Heart left ventricle (tissue), 16 donors: ENCODE data around the gene GPR15LG. TPM values are rescaled to one million over a fixed set of nuclear protein-coding genes. Genes with fewer than 3 reads are reported as not detected.
"Not testable (repeated sequence)": the region's sequence is repeated elsewhere in the genome, so short reads cannot be mapped to it uniquely, and the experiment has no call there.

ENCODE experiments used
- ATAC-seq, 4 donors: fragments of 200-7000 bp; cut with Tn5 transposase; one replicate each; pipeline ENCODE4 v1.9.1; 2020 to 2022; ENCODE audit warnings: moderate library complexity in 4 of 4, mild to moderate bottlenecking in 3 of 4, moderate number of reproducible peaks in 1 of 4
- DNase-seq, 5 donors: peaks; one replicate each; pipeline ENCODE4 v3.0.0-alpha.2; 2020
- H3K27ac ChIP-seq, 12 donors: fragments of 200-600 bp; sonication (generic) in 4 of 12; one replicate each; pipeline versions ENCODE4 v1.5.0 to v1.8.0; 2016 to 2022; ENCODE audit warnings: mild to moderate bottlenecking in 2 of 12
- H3K27me3 ChIP-seq, 9 donors: fragments of 200-600 bp; sonication (generic) in 2 of 9; one replicate each; pipeline versions ENCODE4 v1.5.1 to v1.8.0; 2016 to 2022; ENCODE audit warnings: mild to moderate bottlenecking in 3 of 9
- H3K36me3 ChIP-seq, 9 donors: fragments of 200-600 bp; sonication (generic) in 2 of 9; one replicate each; pipeline versions ENCODE4 v1.5.0 to v1.8.0; 2018 to 2022; ENCODE audit warnings: mild to moderate bottlenecking in 2 of 9
- H3K4me1 ChIP-seq, 12 donors: fragments of 200-600 bp; sonication (generic) in 4 of 12; one replicate each; pipeline versions ENCODE4 v1.5.0 to v1.8.0; 2016 to 2022; ENCODE audit warnings: mild to moderate bottlenecking in 3 of 12
- H3K4me3 ChIP-seq, 12 donors: fragments of 200-600 bp; sonication (generic) in 4 of 12; one replicate each; pipeline versions ENCODE4 v1.5.0 to v1.8.0; 2017 to 2022; ENCODE audit warnings: mild to moderate bottlenecking in 9 of 12, moderate library complexity in 4 of 12
- H3K9me3 ChIP-seq, 12 donors: fragments of 200-600 bp; sonication (generic) in 4 of 12; one replicate each; pipeline versions ENCODE4 v1.5.0 to v1.8.0; 2016 to 2022; ENCODE audit warnings: mild to moderate bottlenecking in 1 of 12
- POLR2A ChIP-seq, 2 donors: fragments of 450-650 bp; IDR thresholded peaks; one replicate each; pipeline ENCODE4 v1.6.1; 2017; ENCODE audit warnings: antibody characterized with exemption in 2 of 2, mild to moderate bottlenecking in 2 of 2, moderate library complexity in 2 of 2
- WGBS, 4 donors: extraction: QIAGEN DNeasy Blood & Tissue Kit in 2 of 4; methylation state at CpG; one replicate each; pipeline versions ENCODE4 v1.1.5 to v1.1.7; 2013 to 2018; 5-methylcytosine and 5-hydroxymethylcytosine counted together
- intact Hi-C, 10 donors: fragments of 100-400 bp; cut with DNase I; formaldehyde crosslinking; loops; one replicate each; pipeline versions ENCODE4 v1.11.1 to v1.14.2; 2022
- polyA plus RNA-seq, 2 donors: library from polyadenylated mRNA; stranded (reverse); fragments of 200-250 nt; gene quantifications; one replicate each; pipeline ENCODE4 v1.2.3, GENCODE V29; 2013
- total RNA-seq, 9 donors: library from RNA; depleted of rRNA in 2 of 9; stranded (reverse); fragments of >200 nt in 2 of 9; fragmentation: NEBNext Ultra II Directional in 3 of 9; extraction: Animal tissue kit (Norgen Biotek cat#: 25700) in 3 of 9; gene quantifications; one replicate each; pipeline versions ENCODE4 v1.1.0 to v1.2.4, GENCODE V29; 2016 to 2023
- TF ChIP-seq, protein P1 (sequence below), 12 donors: fragments of 200-600 bp; sonication (generic) in 4 of 12; IDR thresholded peaks; one replicate each; pipeline versions ENCODE4 v1.5.0 to v1.8.0; 2018 to 2022; ENCODE audit warnings: antibody characterized with exemption in 12 of 12, mild to moderate bottlenecking in 5 of 12
- donor health status: ischemic (EF 13 %, LVEDD 7.1; RV severe dilation, severe dysfunction).
- donor health status: healthy with polysubstance abuse.
- donor health status: DM: no; HTN: yes; CAD: no.
- donor health status: DM: no; HTN: no; CAD: no.
- donor health status: ischemic (EF 25% LVEDD 6.9; RV normal size, moderate dysfunction).
- donor health status: ischemic (EF 25% LVEDD 5.7; RV mildly dilated, moderate dysfunction).
- donor health status: healthy.
- donor health status: DM: yes; HTN: yes; CAD: no.
- donor health status: ischemic (EF 35%, LVEDD 5.7; RV mildly dilated, moderate dysfunction).
- donor health status: nonischemic (EF 11% LVEDD 7.7; RV severe dilation, severe dysfunction).
- donor health status: DM: yes; HTN: yes; CAD: no.
- donor health status: PGD.
- donor health status: ischemic (EF 29% LVEDD 5.4; RV normal size, mild dysfunction).
- donor health status: nonischemic (EF 23%, LVEDD 6.1; RV moderate dilation, normal function).

GPR15LG gene
- total and polyA plus RNA-seq, 11 donors, result 0.11 TPM; not detected in 10

DNA sequence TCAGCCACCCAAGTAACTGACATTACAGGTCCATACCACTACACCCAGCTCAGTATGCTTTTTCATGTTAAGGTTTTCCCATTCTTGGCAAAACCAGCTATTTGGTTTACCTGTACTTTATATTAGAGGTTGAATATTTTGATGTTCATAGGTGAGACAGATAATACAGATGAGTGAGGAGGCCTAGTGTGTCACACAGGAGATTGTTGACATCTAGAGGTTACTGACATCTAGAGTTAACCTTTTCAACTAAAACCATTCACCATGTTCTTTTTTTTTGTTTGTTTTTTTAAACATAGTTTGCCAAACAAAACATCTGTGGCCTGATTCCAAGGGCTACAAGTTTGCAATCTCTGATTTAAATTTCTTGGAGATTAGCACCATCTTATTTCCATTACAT lies 26.3 kb upstream of the GPR15LG start:
- no peaks in the 10 kb centered on the region for H3K27me3 ChIP-seq
- H3K36me3 ChIP-seq, result peaks cover 0 to 100% (median 97%) of the 10 kb centered on the region in 9 donors
- no peak overlapping the region for H3K27ac ChIP-seq
- H3K4me1 ChIP-seq, result peaks cover 0 to 4% (median 0%) of the 10 kb centered on the region in 12 donors
- DNase-seq (no peak), ATAC-seq (no peak)
- intact Hi-C loops, result loop anchor here in 4 of 10 donors (2.0 to 5.0 kb wide), 2 partner anchors 59 to 60 kb away; no protein-coding TSS in a partner anchor
- no peaks in the 10 kb centered on the region for H3K9me3 ChIP-seq
- TF ChIP-seq, protein P1, sequence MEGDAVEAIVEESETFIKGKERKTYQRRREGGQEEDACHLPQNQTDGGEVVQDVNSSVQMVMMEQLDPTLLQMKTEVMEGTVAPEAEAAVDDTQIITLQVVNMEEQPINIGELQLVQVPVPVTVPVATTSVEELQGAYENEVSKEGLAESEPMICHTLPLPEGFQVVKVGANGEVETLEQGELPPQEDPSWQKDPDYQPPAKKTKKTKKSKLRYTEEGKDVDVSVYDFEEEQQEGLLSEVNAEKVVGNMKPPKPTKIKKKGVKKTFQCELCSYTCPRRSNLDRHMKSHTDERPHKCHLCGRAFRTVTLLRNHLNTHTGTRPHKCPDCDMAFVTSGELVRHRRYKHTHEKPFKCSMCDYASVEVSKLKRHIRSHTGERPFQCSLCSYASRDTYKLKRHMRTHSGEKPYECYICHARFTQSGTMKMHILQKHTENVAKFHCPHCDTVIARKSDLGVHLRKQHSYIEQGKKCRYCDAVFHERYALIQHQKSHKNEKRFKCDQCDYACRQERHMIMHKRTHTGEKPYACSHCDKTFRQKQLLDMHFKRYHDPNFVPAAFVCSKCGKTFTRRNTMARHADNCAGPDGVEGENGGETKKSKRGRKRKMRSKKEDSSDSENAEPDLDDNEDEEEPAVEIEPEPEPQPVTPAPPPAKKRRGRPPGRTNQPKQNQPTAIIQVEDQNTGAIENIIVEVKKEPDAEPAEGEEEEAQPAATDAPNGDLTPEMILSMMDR (IDR thresholded peaks at IDR 0.05), result no peak
- no peak overlapping the region for H3K4me3 ChIP-seq

DNA sequence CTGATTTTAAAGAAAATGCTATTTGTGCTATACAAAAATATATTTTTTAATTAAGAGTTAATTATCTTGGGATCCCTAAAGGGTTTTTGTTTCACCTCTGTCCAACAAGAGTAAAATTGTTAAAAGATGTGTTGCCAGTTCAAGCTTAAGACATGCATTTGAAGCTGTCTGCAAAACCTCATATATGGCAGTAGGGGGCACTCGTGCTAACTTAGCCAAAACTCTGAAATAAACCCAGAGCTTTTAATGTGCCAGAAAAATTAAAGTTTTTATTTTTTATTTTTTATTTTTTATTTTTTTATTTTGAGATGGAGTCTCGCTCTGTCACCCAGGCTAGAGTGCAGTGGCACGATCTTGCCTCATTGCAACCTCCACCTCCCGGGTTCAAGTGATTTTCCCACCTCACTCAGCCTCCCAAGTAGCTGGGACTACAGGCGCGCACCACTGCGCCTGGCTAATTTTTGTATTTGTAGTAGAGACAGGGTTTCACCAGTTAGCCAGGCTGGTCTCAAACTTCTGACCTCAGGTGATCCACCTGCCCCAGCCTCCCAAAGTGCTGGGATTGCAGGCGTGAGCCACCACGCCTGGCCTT lies 25.5 kb upstream of the GPR15LG start:
- not testable (repeated sequence) for DNase-seq, H3K27me3 ChIP-seq, H3K27ac ChIP-seq, H3K4me3 ChIP-seq, H3K9me3 ChIP-seq, H3K4me1 ChIP-seq
- 81 to 86% (median 83%) methylated on average over 9 of the region's 9 CpGs for WGBS, 4 donors
- peaks cover 0 to 100% (median 97%) of the 10 kb centered on the region in 9 donors for H3K36me3 ChIP-seq
- TF ChIP-seq, protein P1 (IDR thresholded peaks at IDR 0.05), result peak; percentile 54 to 80 (median 64)
- peak in 1 of 4 donors; percentile 53 for ATAC-seq
- intact Hi-C loops, result loop anchor here in 3 of 10 donors (5.0 kb wide), 1 partner anchor 59 kb away; no protein-coding TSS in a partner anchor

DNA sequence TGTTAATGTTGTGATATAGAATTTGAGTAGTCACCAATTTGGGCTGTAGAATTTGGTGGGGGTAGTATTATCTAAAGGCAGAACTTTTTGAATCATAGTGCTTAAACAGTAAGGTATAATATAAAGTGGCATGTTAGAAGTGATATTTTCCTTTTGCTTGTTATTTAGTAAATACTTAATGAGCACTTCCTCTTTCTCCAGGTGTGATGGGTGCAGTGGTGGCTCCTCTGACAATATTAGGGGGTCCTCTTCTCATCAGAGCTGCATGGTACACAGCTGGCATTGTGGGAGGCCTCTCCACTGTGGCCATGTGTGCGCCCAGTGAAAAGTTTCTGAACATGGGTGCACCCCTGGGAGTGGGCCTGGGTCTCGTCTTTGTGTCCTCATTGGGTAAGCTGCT lies 23.7 kb upstream of the GPR15LG start:
- ATAC-seq (peak in 1 of 4 donors; percentile 51), DNase-seq (no peak)
- H3K4me3 ChIP-seq, result no peak overlapping the region
- no peaks in the 10 kb centered on the region for H3K9me3 ChIP-seq
- intact Hi-C loops, result loop anchor here in 6 of 10 donors (5.0 kb wide), 4 partner anchors 47 to 187 kb away; no protein-coding TSS in a partner anchor
- 90 to 95% (median 92%) methylated on average over 2 of the region's 2 CpGs for WGBS, 4 donors
- TF ChIP-seq, protein P1 (IDR thresholded peaks at IDR 0.05), result no peak
- no peak for TF ChIP-seq POLR2A (IDR thresholded peaks at IDR 0.05)
- H3K27ac ChIP-seq, result no peak overlapping the region
- H3K27me3 ChIP-seq, result no peaks in the 10 kb centered on the region
- H3K4me1 ChIP-seq, result no peaks in the 10 kb centered on the region
- H3K36me3 ChIP-seq, result peaks cover 0 to 100% (median 97%) of the 10 kb centered on the region in 9 donors

DNA sequence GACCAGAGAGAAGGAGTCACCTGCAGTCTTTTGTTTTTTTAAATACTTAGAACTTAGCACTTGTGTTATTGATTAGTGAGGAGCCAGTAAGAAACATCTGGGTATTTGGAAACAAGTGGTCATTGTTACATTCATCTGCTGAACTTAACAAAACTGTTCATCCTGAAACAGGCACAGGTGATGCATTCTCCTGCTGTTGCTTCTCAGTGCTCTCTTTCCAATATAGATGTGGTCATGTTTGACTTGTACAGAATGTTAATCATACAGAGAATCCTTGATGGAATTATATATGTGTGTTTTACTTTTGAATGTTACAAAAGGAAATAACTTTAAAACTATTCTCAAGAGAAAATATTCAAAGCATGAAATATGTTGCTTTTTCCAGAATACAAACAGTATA lies 20.8 kb upstream of the GPR15LG start:
- H3K36me3 ChIP-seq, result peaks cover 0 to 81% (median 76%) of the 10 kb centered on the region in 9 donors
- H3K27ac ChIP-seq, result no peak overlapping the region
- no peak overlapping the region for H3K4me3 ChIP-seq
- TF ChIP-seq POLR2A (IDR thresholded peaks at IDR 0.05), result no peak
- TF ChIP-seq, protein P1 (IDR thresholded peaks at IDR 0.05), result no peak
- intact Hi-C loops, result loop anchor here in 3 of 10 donors (5.0 kb wide), 3 partner anchors 45 to 185 kb away; no protein-coding TSS in a partner anchor
- H3K27me3 ChIP-seq, result no peaks in the 10 kb centered on the region
- DNase-seq (no peak), ATAC-seq (no peak)
- no peaks in the 10 kb centered on the region for H3K9me3 ChIP-seq
- H3K4me1 ChIP-seq, result no peaks in the 10 kb centered on the region
